NOMO-1 (cell line): ENCODE results near the gene CAPN1.
"Not testable (repeated sequence)": the region's sequence is repeated elsewhere in the genome, so short reads cannot be mapped to it uniquely, and the experiment has no call there.

Source experiments
- DNase-seq, 2 experiments: peaks; one replicate each; lab custom pipeline; 2025; ENCODE audit not compliant: unreplicated experiment in 2 of 2; lab: John Stamatoyannopoulos, UW

The CAPN1 gene

DNA sequence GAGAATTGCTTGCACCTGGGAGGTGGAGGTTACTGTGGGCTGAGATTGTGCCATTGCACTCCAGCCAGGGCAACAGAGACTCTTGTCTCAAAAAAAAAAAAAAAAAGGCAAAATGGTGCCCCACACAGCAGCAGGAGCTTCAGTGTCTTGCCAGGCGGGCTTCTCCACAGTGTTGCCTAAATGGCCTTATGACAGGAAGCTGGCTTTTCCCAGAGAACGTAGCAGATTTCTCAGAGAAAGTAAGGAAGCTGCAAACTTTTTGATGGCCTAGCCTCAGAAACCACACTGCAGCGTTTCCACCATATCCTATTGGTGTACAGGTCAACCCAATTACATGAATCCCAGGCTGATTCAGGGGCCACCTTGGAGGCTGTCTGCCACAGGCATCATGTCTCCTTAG, 24.4 kb upstream of the CAPN1 start:
- DNase-seq: no peak

- no peak for DNase-seq
These were observed 22.7 kb upstream of the CAPN1 start for GRCh38 chr11:65159012-65159411.

GRCh38 chr11:65160643-65161042, 21.1 kb upstream of the CAPN1 start:
- no peak for DNase-seq

DNA sequence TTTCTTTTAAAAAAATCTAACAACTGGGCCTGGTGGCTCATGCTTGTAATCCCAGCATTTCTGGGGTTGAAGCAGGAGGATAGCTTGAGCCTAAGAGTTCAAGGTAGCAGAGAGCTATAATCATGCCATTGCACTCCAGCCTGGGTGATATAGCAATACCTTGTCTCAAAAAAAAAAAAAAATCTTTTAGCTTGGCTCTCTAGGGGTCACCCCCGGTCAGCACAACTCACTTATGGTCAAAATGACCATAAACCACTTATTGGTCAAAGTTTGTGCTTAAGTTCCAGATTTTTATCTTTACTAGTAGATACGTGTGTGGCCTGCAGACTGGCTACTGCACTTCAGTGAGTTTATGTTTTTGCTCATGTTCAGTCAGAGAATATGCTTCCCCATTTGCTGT, 18.0 kb upstream of the CAPN1 start:
- no peak for DNase-seq

DNA sequence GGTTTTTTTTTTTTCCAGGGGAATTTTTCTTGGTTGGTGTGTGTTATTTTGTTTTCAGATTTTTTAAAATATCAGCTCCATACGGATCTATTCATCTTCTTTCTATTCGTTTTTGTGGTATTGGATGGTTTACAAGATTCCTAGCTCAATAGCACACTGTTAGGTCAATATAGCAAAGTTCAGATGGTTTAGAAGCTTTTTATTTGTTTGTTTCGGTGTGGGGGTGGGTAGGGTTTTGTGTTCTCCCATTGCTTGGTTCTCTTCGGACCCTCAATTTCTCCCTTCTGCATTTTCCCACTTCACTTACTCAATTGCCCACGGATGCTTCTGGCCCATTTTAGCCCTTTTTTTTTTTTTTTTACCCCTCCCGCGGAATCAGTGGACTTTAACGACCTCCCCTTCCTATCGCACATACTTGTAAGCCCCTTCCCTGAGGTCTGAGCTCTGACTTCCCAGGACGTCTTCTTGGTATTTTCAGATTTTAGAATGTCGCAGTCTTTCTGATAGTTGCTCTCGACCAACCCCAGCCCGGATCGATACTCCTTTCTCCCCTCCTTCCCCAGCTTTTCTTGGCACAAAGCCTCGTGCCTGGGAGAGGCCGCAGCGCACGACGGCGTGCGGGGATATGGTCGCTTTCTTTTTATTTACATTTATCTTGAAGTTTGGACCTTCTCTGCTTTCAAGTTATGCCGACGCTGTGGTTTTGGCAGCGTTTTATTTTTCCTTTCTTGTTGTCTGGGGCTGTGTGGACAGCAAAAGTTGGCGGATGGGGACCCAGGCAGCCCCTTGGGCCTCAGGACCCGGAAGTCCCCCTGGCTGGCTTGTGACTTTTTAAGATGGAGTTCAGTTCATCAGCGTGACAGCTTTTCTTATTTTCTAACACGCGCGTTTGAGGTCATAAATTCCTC, 16.1 kb upstream of the CAPN1 start:
- no peak for DNase-seq

DNA sequence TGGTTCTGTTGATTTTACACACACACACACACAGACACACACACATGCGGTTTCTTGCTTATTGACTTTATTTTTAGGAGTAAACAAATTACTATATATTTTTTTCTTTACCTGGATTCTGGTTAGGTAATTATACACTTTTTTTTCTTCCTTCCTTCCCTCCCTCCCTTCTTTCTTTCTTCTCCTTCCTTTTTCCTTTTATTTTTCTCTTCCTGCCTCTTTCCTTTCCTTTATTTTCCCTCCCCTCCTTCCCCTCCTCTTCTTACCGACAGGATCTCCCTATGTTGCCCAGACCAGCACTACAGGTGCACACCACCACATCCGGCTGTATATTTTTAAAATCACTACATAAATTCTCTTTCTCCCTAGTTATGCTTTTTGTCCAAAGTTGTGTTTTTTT, 14.8 kb upstream of the CAPN1 start:
- DNase-seq: no peak

DNA sequence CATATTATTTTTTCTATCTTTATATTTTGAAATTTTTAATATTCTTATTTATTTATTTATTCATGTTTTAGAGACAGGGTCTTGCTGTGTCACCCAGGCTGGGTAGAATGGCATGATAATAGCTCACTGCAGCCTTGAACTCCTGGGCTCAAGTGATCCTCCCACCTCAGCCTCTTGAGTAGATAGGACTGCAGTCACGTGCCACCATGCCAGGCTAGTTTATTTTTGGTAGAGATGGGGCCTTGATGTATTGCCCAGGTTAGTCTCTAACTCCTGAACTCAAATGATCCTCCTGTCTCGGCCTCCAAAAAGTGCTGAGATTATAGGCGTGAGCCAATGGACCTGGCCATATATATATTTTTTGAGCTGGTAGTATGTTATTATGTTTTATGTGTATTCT, 14.1 kb upstream of the CAPN1 start:
- no peak for DNase-seq

GRCh38 chr11:65169164-65169641, 12.5 kb upstream of the CAPN1 start:
- no peak for DNase-seq

DNA sequence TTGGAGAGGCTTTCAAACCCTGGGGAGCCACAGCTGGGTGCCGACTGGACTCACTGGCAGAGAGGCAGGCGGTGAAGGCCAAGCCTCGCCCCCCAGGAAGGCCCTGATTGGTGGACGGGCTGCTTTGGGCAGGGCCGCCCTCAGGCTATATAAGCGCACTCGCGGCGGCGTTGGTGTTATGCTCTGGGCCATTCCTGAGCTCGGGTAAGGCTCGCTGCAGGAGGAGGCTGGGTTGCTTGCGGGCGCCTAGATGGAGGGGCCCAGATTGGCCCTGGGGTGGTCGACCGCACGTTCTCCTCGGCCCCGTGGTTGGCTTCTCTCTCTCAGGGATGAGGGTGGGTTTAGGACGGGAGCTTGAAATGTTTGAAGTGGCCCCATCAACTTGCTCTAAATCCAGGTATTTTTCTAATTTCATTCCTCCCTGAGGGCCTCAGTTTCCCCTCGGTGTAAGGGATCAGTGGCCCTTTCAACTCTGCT, 11.6 kb upstream of the CAPN1 start, which contains the start of gene SPDYC:
Gene SPDYC, plus strand, starts transcription at position 176 of the 477 bp plus-strand sequence. CDS start 1,125 bp downstream, outside the sequence.
- DNase-seq: no peak

GRCh38 chr11:65172600-65172999, 9.1 kb upstream of the CAPN1 start:
- no peak for DNase-seq

DNA sequence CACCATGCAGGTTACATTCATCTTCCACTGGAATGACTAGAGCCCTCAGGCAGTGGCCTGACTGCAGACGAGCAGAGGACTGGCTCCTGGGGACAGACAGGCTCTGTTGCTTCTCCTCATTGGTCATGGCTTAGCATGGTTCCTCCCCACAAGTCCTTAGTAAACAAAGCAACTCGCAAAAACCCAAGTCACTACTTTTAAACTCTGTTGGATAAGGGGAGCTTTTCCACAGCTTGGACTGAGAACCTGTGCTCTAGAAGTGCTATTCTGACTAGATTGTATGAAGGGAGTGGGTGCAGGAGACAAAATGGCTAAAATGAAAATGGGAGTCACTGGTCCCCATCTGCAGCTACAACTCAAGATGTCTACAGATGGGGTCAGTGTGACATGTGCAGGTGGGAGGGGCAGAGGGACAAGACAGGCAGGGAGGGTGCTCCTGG, 7.1 kb upstream of the CAPN1 start:
- not testable (repeated sequence) for DNase-seq

GRCh38 chr11:65180877-65181568, 705 bp upstream of the CAPN1 start:
- peak; percentile 37 to 60 for DNase-seq

DNA sequence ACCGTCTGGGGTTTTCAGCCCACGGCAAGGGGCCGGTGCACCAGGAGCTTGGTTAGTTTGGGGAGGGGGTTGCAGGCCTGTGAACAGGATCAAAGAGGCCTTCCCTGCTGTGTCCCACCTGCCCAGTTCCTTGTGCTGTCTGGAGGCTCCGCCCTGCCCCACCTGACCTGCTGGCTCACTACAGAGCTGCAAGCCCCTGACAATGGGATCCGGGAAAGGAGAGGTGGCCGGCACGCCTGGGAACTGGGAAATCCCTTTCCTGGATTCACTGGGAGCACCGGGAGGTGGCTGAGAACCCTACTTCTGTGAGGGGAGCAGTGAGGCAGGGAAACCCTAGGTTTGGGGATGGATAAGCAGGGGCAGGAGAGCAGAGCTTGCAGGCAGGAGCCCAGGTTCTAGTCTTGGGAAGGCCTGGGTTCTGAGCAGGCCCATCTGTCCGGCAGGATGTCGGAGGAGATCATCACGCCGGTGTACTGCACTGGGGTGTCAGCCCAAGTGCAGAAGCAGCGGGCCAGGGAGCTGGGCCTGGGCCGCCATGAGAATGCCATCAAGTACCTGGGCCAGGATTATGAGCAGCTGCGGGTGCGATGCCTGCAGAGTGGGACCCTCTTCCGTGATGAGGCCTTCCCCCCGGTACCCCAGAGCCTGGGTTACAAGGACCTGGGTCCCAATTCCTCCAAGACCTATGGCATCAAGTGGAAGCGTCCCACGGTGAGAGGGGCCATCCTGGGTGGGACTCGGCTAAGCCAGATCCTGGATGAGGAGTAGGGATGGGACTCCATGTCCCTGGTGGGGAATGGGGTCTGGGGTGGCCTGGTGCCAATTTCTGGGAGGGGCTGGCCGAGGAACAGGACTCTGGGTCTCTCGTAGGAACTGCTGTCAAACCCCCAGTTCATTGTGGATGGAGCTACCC, 786 bp downstream of the CAPN1 start:
- no peak for DNase-seq

GRCh38 chr11:65183201-65183891, 1.6 kb downstream of the CAPN1 start:
- no peak for DNase-seq

DNA sequence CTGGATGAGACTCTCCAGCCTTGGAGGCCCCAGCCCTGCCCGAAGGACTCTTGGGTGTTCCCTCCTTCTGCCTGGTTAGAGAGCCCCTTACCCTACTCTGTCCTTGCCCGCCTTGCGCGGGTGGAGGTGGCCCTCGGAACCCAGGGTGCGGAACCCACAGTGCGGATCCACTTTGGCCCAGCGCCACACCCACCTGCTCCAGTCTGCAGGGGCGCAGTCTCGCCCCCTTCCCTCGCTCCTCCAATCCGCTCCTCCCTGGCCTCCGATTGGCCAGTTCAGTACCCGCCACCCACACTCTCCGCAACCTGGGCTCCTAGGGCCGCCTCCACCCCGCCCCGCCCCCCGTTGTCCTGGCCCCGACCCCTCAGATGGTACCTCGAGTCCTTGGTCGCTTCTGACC, 2.4 kb downstream of the CAPN1 start:
- no peak for DNase-seq

GRCh38 chr11:65185171-65185570, 3.4 kb downstream of the CAPN1 start:
- no peak for DNase-seq

DNA sequence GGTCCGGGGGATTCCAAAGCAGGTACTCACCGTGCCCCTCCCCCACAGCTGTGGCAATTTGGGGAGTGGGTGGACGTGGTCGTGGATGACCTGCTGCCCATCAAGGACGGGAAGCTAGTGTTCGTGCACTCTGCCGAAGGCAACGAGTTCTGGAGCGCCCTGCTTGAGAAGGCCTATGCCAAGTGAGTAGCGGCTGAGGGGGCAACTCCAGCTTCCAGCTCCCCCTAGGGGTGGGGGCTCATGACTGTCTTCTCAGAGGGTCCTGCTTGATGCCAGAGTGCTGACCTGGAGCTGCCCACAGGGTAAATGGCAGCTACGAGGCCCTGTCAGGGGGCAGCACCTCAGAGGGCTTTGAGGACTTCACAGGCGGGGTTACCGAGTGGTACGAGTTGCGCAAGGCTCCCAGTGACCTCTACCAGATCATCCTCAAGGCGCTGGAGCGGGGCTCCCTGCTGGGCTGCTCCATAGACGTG, 4.2 kb downstream of the CAPN1 start:
- no peak for DNase-seq

DNA sequence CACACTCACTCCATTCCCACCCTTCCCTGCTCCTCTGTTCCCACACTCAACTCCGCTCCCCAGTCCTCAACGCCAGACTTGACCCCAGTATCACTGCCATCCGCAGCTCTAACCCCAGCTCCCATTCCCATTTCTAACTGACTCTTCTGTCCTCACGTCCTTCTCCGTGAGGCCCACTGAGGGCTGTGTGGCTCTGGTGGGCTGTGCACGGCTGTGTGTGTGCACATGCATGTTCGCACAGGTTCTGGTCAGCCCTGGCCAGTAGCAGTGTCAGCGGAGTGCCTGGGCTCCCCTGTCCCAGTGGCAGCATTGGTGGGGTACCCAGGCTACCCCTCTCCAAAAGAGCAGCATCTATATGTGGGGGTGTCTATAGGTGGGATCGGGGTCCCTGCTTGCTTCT, 5.0 kb downstream of the CAPN1 start:
- no peak for DNase-seq

- DNase-seq: no peak
These were observed 5.5 kb downstream of the CAPN1 start for GRCh38 chr11:65187146-65187675.
